GM12873 (cell line): ENCODE measurements around the gene IL15RA.

Experiments
- TF ChIP-seq, protein P1 (sequence below): IDR thresholded peaks from 2 replicates; pipeline ENCODE4 v1.5.1; 2012; ENCODE audit warnings: low read depth, mild to moderate bottlenecking, moderate library complexity, low read length, control low read depth; ENCODE audit not compliant: insufficient read depth; ENCODE audit errors: missing control alignments

IL15RA gene

DNA sequence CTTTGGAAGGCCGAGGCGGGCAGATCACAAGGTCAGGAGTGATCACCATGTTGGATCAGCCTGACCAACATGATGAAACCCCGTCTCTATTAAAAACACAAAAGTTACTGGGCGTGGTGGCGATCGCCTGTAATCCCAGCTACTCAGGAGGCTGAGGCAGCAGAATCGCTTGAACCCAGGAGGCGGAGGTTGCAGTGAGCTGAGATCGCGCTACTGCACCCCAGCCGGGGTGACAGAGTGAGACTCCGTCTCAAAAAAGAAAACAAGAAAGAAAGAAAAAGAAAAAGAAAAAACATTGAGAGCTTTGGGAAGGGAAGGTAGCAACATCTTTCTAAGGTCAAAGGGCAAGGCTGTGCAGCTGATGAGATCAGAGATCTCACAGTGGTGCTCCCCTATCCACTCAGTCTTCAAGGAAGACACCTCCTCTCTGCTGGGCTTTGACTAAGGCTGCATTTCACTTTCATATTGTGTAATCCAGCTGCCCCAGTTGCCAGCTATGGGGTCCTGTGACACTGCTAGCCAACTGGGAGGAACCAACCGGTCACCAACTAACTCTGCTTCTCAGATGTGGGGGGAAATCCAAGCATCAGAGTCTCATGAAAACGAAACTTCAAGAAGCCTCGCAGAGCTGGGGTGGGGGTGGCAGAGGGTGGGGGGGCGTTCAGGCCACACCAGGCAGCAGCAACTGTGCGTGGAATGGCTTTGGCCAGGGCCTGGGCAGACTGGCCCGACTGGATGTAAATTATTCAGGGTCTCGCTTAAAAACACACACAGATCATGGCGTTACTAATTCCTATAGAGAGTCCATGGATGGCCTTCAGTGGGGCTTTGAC is 1.5 kb downstream of the IL15RA start:
- TF ChIP-seq, protein P1, sequence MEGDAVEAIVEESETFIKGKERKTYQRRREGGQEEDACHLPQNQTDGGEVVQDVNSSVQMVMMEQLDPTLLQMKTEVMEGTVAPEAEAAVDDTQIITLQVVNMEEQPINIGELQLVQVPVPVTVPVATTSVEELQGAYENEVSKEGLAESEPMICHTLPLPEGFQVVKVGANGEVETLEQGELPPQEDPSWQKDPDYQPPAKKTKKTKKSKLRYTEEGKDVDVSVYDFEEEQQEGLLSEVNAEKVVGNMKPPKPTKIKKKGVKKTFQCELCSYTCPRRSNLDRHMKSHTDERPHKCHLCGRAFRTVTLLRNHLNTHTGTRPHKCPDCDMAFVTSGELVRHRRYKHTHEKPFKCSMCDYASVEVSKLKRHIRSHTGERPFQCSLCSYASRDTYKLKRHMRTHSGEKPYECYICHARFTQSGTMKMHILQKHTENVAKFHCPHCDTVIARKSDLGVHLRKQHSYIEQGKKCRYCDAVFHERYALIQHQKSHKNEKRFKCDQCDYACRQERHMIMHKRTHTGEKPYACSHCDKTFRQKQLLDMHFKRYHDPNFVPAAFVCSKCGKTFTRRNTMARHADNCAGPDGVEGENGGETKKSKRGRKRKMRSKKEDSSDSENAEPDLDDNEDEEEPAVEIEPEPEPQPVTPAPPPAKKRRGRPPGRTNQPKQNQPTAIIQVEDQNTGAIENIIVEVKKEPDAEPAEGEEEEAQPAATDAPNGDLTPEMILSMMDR = no peak

DNA sequence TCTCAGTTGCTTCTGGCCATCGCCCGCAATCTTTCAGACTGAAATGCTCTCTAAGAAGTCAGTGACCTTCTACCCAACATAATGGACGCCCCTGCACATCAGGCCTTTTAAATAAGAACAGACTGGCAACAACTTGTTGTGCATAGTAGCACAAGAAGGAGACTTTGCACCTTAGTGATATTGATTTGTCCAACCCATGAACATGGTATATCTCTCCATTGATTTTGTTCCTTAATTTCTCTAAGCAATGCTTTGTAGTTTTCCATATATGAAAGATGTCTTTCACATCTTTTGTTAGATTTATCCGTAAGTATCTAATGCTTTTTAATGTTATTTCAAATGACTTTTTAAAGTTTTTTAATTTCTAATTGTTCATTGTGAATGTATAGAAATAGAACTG is 4.3 kb downstream of the IL15RA start:
- TF ChIP-seq, protein P1 = no peak

DNA sequence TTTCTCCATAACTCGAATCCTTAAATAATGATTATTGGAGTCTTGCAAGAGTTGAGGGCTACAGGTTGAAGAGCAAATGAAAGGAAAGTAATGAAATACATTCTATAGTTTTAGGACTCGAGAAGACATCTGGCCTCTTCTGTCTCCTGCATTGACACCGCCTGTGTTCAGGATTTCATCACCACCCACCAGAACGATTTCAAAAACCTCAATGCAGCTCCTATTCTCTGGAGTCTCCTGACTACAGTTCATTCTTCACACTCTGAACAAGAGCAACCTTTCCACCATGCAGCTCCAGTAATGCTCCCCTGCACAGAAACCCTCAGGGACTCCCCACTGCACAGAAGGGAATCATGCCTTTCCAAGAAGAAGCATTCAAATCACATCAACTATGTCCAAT is 5.5 kb downstream of the IL15RA start:
- TF ChIP-seq, protein P1 = no peak

DNA sequence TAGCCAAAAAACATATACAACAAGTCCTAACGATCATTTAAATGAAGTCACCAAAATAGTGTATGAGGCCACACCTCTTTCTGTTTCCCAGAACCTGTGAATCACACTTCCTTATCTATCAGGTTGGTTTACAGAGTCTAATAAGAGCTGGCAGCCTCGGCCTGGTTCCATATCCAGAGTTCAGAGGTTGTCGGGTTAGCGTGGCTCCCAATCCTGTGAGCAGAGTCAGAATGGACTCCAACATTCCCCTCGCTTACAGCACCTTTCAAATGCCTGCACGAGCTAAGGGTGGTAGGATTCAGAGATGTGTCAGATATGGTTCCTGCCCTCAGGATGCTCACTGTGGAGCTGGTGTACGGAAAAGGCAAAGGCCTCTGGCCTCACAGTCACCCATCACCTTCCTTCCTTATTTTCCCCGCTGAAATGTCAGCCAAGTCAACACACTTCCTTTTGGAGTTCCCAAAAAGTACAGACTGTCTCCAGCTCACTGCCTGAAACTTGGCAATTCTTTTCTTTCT is 6.0 kb downstream of the IL15RA start:
- TF ChIP-seq, protein P1 = no peak

DNA sequence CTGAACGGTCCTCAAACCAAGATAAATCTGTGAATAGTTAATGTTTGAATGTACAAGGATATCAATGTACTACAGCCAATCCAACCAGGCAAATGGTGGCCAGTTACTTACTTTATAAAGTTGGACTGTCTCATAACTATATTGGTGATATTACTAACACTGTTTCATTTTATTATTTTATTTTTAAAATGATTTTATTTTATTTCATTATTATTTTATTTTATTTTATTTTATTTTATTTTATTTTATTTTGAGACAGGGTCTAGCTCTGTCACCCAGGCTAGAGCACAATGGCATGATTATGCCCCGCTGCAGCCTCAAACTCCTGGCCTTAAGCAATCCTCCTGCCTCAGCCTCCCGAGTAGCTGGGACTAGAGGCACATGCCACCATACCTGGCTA is 6.8 kb downstream of the IL15RA start:
- TF ChIP-seq, protein P1 = no peak

DNA sequence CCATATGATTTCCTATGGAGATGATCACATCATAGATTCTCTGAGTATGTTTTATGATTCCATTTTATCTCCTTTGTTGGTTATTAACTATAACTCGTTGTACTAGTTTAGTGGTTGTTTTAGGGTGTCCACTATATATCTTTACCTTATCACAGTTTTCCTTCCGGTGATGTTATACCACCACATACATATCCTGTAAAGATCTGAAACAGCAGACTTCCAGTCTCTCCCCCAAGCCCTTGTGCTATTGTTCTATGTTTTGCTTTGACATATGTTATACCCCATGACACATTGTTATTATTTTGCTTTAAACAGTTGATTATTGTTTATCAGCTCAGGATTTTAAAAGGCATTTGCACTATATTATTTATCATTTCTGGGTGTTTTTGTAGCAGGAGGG is 7.3 kb downstream of the IL15RA start:
- TF ChIP-seq, protein P1 = no peak

DNA sequence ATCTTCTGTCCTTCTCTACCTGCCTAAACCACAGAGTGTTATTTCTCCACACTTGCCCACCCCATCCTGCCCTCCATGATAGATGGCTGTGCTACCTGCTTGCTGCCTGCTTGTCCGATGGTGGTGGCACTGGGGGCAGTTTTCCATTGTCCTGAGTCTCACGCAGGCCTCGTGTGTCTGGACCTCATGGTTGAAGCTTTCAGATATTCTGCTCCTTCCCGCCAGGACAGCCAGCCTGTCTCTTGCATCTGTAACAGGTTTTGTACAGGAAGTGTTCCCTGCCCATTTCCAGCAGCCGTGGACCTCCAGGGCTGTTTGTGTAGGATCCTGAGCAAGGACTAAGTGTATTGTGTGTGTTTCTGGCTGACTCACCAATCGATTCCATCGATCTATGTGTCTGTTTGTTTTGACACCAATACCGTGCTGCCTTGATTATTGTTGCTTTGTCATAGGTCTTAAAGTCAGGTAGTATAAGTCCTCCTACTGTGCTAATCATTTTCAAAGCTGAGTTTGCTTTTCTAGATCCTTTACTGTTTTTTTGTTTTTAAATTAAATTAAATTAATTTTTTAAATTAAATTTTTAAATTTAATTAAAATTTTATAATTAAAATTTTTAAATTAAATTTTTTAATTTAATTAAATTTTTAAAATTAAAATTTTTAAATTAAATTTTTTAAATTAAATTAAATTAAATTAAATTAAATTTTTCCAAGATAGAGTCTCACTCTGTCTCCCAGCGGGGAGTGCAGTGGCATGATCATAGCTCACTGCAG is 8.5 kb downstream of the IL15RA start:
- TF ChIP-seq, protein P1 = no peak
